Thoracic aorta (tissue), 2 donors: ENCODE measurements around the gene NUB1. TPM values are rescaled to one million over a fixed set of nuclear protein-coding genes. Genes with fewer than 3 reads are reported as not detected.

Source experiments
- ATAC-seq: fragments of 150-250 bp; one replicate; pipeline ENCODE4 v1.8.0; 2017; ENCODE audit warnings: low read depth; ENCODE audit not compliant: insufficient number of reproducible peaks, low FRiP score
- DNase-seq: peaks from one replicate; pipeline ENCODE4 v3.0.0-alpha.2; 2020; ENCODE audit warnings: low spot score
- H3K27ac ChIP-seq, 2 donors: fragments of 200-600 bp; sonication (generic); 1 replicate in 1 of 2; 2 replicates in 1 of 2; pipeline ENCODE4 v1.5.1; 2016; ENCODE audit warnings: mild to moderate bottlenecking in 2 of 2, moderate library complexity in 2 of 2
- H3K27me3 ChIP-seq: fragments of 200-600 bp; sonication (generic); replicated peaks from 2 replicates; pipeline ENCODE4 v1.6.0; 2016; ENCODE audit warnings: mild to moderate bottlenecking; ENCODE audit not compliant: insufficient read depth
- H3K36me3 ChIP-seq: fragments of 200-600 bp; sonication (generic); one replicate; pipeline ENCODE4 v1.5.1; 2016
- H3K4me1 ChIP-seq, 2 donors: fragments of 200-600 bp; sonication (generic); 1 replicate in 1 of 2; 2 replicates in 1 of 2; pipeline versions ENCODE4 v1.5.1 to v1.6.0; 2016; ENCODE audit warnings: low read depth in 2 of 2, mild to moderate bottlenecking in 1 of 2; ENCODE audit not compliant: control insufficient read depth in 1 of 2
- H3K4me3 ChIP-seq: fragments of 200-600 bp; sonication (generic); 2 replicates; pipeline ENCODE4 v1.5.1; 2016; ENCODE audit warnings: mild to moderate bottlenecking
- H3K9me3 ChIP-seq: fragments of 200-600 bp; sonication (generic); 2 replicates; pipeline ENCODE4 v1.5.1; 2016
- total RNA-seq, 2 donors: library from RNA; depleted of rRNA; stranded (reverse); fragments of >200 nt; gene quantifications; one replicate each; pipeline versions ENCODE4 v1.1.0 to v1.2.3, GENCODE V29; 2016
- TF ChIP-seq, protein P1 (sequence below): fragments of 200-600 bp; sonication (generic); IDR thresholded peaks from one replicate; pipeline ENCODE4 v1.5.1; 2019; ENCODE audit warnings: antibody characterized with exemption

The NUB1 gene
- total RNA-seq, 2 donors from 2014 or later, result 51.0 to 53.4 TPM

DNA sequence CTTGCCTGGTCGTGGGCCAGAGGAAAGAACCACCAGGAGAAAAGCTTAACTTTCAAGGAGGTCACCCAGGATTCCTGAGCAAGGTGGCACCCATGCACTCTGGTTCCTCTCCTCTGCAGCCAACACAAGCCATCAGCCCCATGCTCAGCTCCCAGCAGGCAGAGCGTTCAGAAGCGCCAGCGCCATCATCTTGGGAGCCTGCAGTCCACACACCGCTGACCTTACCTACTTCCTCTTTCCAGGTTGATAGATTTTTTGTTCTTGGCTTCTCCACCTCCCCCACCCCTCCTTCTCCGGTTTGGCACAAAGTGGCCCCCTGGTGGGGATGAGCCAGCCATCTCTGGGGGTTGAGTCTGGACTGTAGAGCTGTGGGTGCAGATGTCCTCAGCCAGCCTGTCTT is 69.9 kb downstream of the NUB1 start:
- TF ChIP-seq, protein P1, sequence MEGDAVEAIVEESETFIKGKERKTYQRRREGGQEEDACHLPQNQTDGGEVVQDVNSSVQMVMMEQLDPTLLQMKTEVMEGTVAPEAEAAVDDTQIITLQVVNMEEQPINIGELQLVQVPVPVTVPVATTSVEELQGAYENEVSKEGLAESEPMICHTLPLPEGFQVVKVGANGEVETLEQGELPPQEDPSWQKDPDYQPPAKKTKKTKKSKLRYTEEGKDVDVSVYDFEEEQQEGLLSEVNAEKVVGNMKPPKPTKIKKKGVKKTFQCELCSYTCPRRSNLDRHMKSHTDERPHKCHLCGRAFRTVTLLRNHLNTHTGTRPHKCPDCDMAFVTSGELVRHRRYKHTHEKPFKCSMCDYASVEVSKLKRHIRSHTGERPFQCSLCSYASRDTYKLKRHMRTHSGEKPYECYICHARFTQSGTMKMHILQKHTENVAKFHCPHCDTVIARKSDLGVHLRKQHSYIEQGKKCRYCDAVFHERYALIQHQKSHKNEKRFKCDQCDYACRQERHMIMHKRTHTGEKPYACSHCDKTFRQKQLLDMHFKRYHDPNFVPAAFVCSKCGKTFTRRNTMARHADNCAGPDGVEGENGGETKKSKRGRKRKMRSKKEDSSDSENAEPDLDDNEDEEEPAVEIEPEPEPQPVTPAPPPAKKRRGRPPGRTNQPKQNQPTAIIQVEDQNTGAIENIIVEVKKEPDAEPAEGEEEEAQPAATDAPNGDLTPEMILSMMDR, result no peak
- Histone ChIP-seq H3K36me3 (no peaks in the 10 kb centered on the region), H3K27ac (no peak overlapping the region), H3K4me1 (peaks cover 11 to 24% of the 10 kb centered on the region in 2 donors), H3K27me3 (peaks cover 20% of the 10 kb centered on the region), H3K4me3 (no peak overlapping the region), H3K9me3 (no peaks in the 10 kb centered on the region)
- DNase-seq (no peak), ATAC-seq (no peak)

DNA sequence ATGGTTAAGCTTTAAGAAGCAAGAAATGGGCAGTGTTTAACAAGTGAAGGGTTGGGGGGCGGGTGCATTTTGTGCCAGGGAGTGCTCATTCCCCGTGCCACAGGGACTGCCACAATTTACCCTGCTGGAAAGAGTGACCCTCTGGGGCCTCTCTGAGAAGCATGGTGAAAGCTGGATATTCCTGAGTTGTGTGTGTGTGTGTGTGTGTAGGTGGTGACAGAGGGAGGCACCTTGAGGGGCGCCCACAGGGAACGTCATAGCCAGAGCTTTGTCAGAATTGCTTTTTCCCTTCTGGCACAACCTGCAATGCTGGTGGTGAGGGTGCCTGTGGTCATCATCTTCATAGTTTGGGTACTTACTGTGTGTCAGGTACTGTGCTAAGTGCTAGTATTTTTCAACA is 70.7 kb downstream of the NUB1 start:
- H3K27ac ChIP-seq, result no peak overlapping the region
- no peak for ATAC-seq
- TF ChIP-seq, protein P1, result no peak

DNA sequence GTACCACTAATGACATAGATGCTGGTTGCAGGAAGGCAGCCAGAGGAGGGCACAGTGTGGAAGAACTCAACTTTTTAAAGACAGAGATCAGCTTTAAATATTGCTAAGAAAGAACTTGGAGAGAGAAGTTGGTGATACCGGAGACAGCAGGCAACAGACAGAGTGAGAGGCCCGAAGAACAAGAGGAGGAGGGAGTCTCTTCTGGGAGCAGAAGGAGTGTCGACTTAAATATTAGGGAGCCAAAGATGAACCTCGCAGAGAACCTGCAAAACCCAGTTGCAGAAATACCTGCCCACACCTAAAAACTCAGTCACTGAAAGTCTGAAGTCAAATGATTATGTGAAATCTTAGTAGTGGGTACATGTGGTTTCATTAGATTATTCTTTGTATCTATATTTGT is 71.6 kb downstream of the NUB1 start:
- Histone ChIP-seq H3K27me3 (peaks cover 20% of the 10 kb centered on the region), H3K4me1 (peaks cover 11 to 24% of the 10 kb centered on the region in 2 donors), H3K9me3 (no peaks in the 10 kb centered on the region), H3K36me3 (no peaks in the 10 kb centered on the region), H3K27ac (no peak overlapping the region), H3K4me3 (no peak overlapping the region)
- no peak for ATAC-seq
- TF ChIP-seq, protein P1, result no peak
- no peak for DNase-seq

More for the DNA sequence above, 70.7 kb downstream of the NUB1 start:
- H3K4me1 ChIP-seq, result peaks cover 11 to 24% of the 10 kb centered on the region in 2 donors
- H3K9me3 ChIP-seq, result no peaks in the 10 kb centered on the region
- no peaks in the 10 kb centered on the region for H3K36me3 ChIP-seq
- peaks cover 20% of the 10 kb centered on the region for H3K27me3 ChIP-seq
- no peak for DNase-seq
- H3K4me3 ChIP-seq, result no peak overlapping the region

DNA sequence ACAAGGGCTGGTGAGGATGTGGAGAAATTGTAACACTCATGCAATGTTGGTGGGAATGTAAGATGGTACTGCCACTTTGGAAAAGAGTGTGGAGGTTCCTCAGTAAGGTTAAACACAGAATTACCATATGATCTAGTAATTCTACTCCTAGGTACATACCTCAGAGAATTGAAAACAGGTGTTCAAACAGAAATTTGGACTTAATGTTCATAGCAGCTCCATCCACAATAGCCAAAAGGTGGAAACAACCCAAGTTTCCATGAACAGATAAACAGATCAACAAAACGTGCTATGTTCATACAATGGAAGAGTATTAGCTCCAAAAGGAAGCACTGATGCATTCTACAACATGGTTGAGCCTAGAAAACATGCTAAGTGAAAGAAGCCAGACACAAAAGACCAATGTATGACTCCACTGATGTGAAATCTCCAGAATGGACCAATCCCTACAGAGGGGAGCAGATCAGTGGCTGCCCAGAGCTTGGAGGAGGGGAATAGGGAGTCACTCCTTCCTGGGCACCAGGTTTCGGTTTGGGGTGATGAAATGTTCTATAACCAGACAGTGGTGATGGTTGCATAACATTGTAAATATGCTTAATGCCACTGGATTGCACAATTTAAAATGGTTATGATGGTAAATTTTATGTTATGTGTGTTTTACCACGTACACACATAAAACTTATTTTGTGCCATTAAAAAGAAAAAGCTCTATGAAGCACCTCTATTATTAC is 73.9 kb downstream of the NUB1 start:
- ATAC-seq (no peak), DNase-seq (no peak)
- Histone ChIP-seq H3K27me3 (peaks cover under 1% of the 10 kb centered on the region), H3K9me3 (peaks cover 6% of the 10 kb centered on the region), H3K4me3 (no peak overlapping the region), H3K36me3 (no peaks in the 10 kb centered on the region), H3K4me1 (peaks cover 0 to 3% of the 10 kb centered on the region in 2 donors), H3K27ac (no peak overlapping the region)
- TF ChIP-seq, protein P1, result no peak

DNA sequence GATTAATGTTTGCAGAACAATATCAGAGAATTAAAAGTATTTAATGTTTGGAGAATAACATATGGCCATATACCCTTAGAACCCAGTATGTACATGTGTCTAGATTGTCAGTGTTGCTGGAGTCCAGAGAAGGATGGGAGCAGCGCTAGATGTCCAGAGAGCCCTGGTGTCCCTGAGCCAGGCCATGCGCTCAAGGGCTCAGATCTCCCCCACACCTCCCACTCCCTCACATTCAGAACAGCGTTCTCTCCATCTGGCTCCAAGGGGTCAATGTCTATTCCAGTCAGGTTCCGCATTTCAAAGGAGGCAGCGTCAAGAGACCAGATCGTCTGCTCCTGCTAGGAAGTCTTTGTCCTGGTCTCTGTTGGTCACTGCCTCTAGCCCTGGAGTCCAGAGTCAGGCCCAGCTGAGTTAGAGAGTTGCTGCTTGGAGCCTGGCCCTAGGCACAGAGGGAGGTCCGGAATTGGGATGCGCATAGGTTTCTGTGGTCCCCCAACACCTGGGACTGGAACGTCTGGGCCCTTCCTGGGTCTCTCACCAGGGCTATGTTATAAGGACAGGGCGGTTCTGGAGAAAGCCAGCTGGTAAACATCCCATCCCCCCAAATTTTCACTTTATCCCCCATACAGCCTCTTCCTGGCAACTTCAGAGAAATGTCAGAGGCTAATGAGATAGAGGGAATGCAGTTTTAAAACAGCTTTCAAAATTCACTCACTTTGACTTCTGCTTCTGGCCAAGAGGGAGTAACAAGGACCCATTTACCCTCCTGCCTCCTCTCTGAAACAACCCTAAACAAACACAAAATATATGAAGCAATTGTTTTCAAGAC is 74.7 kb downstream of the NUB1 start:
- TF ChIP-seq, protein P1, result no peak
- Histone ChIP-seq H3K27me3 (no peaks in the 10 kb centered on the region), H3K9me3 (peaks cover 6% of the 10 kb centered on the region), H3K4me3 (no peak overlapping the region), H3K27ac (no peak overlapping the region), H3K36me3 (no peaks in the 10 kb centered on the region), H3K4me1 (no peaks in the 10 kb centered on the region)
- no peak for ATAC-seq
- no peak for DNase-seq
